Heart left ventricle (tissue), 13 donors: ENCODE data around the gene ADGRV1.

Source experiments
- CTCF ChIP-seq, 12 donors: fragments of 200-600 bp; sonication (generic) in 4 of 12; IDR thresholded peaks; one replicate each; pipeline versions ENCODE4 v1.5.0 to v1.8.0; 2018 to 2022; ENCODE audit warnings: antibody characterized with exemption in 12 of 12, mild to moderate bottlenecking in 5 of 12
- POLR2A ChIP-seq, 2 donors: fragments of 450-650 bp; IDR thresholded peaks; one replicate each; pipeline ENCODE4 v1.6.1; 2017; ENCODE audit warnings: antibody characterized with exemption in 2 of 2, mild to moderate bottlenecking in 2 of 2, moderate library complexity in 2 of 2
- donor health status: ischemic (EF 13 %, LVEDD 7.1; RV severe dilation, severe dysfunction).
- donor health status: DM: no; HTN: yes; CAD: no.
- donor health status: DM: no; HTN: no; CAD: no.
- donor health status: ischemic (EF 25% LVEDD 6.9; RV normal size, moderate dysfunction).
- donor health status: ischemic (EF 25% LVEDD 5.7; RV mildly dilated, moderate dysfunction).
- donor health status: ischemic (EF 35%, LVEDD 5.7; RV mildly dilated, moderate dysfunction).
- donor health status: nonischemic (EF 11% LVEDD 7.7; RV severe dilation, severe dysfunction).
- donor health status: DM: yes; HTN: yes; CAD: no.
- donor health status: PGD.
- donor health status: ischemic (EF 29% LVEDD 5.4; RV normal size, mild dysfunction).
- donor health status: nonischemic (EF 23%, LVEDD 6.1; RV moderate dilation, normal function).

- no peak for TF ChIP-seq POLR2A (IDR thresholded peaks at IDR 0.05)
- TF ChIP-seq CTCF (IDR thresholded peaks at IDR 0.05) = no peak
These were observed 491.2 kb downstream of the ADGRV1 start for GRCh38 chr5:91049800-91050199.
